HG03575 (cell line): Measurements from ENCODE around the gene DNAJB13.
"Not testable (repeated sequence)": the region's sequence is repeated elsewhere in the genome, so short reads cannot be mapped to it uniquely, and the experiment has no call there.

Experiments used
- ATAC-seq: cut with Tn5 transposase; IDR thresholded peaks from one replicate; pipeline ENCODE4 v1.9.1; 2021; ENCODE audit not compliant: unreplicated experiment, insufficient number of reproducible peaks, low FRiP score; ENCODE audit errors: extremely low read depth

The DNAJB13 gene

DNA sequence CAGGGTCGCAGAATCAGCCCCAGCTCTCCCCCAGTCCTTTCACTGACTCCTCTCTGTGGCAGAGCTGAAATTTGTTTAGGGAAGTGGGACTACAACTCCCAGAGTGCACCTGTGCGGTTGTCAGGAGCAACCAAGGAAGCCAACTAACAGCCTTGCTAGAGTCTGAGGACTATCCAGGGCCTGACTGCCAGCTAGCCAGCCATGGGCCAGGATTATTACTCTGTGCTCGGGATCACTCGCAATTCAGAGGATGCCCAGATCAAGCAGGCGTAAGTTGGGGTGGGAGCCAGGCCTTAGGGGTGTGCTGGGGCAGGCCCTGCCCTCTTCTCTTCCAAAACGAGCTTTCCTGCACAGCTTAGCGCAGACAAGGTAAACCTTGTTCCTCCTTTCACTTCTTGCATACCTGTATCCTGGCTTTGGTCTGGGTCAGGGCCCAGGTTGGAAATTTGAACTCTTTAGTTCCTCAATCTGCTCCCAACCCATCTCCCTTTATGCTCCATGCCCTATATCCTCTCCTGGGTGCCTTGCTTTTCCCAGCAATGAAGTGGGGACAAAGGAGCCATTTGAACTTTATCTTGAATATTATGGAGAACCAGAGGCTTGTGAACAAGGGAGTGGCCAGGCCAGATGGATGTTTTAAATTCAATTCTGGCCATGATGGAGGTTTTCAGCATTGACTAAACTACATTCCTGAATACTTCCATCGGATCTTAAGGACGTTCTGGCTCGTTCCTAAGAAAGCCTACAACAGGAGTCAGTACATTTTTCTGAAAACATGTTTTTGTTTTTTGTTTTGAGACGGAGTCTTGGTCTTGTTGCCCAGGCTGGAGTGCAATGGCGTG, at the start of gene DNAJB13:
DNAJB13 (plus strand) TSS at position 158 of the 842 bp plus-strand sequence; CDS start at position 202, 44 bp downstream.
- no peak for ATAC-seq

- no peak for ATAC-seq
Observed at GRCh38 chr11:73902303-73902702, 48.5 kb upstream of the DNAJB13 start.

GRCh38 chr11:73907191-73907590, 43.6 kb upstream of the DNAJB13 start:
- ATAC-seq: no peak

DNA sequence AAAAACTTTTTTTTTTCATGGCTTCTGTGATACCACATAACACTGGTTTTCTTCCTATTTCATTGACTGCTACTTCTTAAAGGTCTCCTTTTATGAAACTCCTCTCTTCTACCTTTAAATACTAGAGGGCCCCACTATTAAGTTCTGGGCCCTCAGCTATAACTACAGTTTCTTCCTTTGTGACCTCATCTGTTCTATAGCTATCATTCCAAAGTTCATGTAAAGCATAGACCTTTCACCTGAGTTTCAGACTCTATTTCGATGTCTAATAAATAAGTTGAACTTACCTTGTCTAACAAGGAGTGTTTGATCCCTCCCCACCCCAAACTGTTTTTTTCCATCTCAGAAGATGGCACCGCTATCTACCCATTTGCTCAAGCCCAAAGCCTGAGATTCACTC, 38.8 kb upstream of the DNAJB13 start:
- ATAC-seq: no peak

DNA sequence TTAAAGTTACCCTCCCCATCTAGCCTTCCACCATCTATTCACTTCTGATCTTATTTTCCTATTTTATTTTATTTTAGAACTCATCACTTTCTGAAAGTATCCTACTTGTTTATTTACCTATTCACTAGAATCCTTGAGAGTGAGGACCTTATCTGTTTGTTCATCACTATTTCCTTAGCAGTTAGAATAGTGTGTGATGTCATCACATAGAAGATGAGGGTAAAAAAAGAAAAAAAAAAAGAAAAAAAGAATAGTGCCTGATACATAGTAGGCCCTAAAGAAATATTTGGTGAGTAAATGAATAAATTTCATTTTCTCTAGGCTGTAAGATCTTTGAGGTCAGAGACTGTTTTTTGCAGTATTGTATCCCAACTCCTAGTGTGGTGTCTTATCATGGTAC, 37.4 kb upstream of the DNAJB13 start:
- no peak for ATAC-seq

- no peak for ATAC-seq
Observed at GRCh38 chr11:73914284-73914683, 36.5 kb upstream of the DNAJB13 start.

- no peak for ATAC-seq
Observed at GRCh38 chr11:73916435-73916834, 34.4 kb upstream of the DNAJB13 start.

DNA sequence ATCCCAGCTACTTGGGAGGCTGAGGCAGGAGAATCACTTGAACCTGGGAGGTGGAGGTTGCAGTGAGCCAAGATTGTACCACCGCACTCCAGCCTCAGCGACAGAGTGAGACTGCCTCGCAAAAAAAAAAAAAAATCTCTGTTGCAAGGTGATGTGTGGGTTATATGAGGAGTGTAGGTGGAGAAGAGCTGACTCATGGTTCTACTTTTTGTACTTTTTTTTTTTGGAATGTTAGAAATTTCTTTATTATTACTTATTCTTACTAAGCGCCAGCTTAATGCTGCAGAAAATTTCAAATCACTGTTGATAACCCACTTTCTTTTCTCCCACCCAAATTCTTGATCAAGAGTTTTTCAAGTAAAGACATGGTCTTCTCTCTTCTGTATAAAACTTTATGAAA, 29.6 kb upstream of the DNAJB13 start:
- no peak for ATAC-seq

DNA sequence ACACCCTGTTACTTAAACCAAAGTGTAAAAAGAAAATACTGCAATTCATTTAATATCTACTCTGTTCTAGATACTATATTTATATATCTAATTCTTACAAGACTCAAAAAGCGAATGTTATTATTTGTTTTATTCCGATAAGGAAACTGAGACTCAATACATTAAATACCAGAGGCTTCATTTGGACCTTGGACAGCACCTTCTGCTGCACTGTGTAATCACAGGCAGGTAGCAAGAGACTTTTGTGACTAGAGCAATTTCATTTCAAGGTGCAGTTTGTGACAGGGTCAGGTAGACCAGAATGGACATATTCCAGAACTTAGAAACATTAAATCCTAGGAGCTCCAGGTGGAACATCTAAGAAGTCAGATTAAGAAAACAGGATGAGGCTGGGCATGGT, 21.4 kb upstream of the DNAJB13 start:
- no peak for ATAC-seq

- ATAC-seq: no peak
Observed at GRCh38 chr11:73931039-73931645, 19.7 kb upstream of the DNAJB13 start.

DNA sequence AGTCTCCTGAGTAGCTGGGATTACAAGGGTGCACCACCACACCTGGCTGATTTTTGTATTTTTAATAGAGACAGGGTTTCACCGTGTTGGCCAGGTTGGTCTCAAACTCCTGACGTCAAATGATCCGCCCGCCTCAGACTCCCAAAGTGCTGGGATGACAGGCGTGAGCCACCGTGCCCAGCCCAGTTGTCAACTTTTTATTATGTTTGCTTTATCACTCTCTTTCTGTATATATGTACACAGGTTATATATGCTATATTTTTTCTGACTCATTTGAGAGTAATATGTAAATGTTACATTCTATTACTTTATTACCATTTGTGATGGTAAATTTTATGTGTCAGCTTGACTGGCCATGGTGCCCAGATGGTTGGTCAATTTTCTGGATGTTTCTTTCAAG, 18.9 kb upstream of the DNAJB13 start:
- no peak for ATAC-seq

DNA sequence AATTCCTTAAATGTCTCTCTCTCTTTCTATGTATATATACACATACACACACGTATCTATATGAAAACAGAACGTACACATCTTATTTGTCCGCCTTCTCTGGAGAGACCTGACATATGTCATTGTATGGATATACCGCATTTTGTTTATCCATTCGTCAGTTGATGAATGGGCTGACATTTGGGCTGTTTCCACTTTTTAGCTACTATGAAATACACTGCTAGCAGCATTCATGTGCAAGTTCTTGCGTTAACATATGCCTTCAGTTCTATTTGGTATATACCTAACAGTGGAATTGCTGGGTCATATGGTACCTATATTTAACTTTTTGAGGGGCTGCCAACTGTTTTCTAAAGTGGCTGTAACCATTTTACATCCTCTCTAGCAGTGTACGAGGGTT, 18.0 kb upstream of the DNAJB13 start:
- ATAC-seq: no peak

- ATAC-seq: not testable (repeated sequence)
Observed at GRCh38 chr11:73936047-73936446, 14.8 kb upstream of the DNAJB13 start.

DNA sequence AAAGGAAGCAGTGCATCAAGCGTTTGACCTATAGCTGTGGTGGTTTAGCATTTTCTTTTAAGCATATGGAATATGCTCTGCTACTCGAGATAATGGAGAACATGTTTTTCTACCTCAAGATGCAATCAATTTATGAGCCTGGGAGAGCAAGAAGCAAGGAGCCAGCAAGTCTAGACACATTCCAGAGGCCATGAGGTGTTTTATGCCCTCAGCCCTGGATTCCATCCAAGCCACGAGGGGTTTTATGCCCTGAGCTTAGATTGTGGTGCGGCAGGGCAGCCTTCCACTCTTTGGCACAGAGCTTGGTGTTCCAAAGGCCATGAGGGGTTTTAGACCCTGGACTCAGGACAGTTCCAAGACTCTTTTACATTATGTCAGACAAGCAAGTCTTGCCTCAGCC, 11.7 kb upstream of the DNAJB13 start:
- no peak for ATAC-seq

- ATAC-seq: no peak
Observed at GRCh38 chr11:73940801-73941570, 9.8 kb upstream of the DNAJB13 start.

GRCh38 chr11:73942010-73942409, 8.8 kb upstream of the DNAJB13 start:
- ATAC-seq: no peak

DNA sequence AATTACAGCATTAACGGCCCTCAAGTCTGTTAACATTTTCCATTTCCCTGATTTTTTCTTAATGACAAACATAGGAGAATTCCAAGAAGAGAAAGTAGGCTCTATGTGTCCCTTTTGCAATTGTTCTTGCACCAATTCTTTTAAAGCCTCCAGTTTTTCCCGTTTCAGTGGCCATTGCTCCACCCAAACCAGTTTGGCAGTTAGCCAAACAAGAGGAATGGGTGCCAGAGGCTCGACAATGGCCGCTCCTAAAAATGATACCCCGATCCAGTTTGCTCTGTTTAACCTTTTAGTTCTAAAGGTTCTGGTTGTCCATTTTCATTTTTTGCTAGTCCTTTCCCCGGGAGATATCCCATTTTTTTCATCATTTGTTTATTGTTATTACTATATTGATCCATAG, 6.7 kb upstream of the DNAJB13 start:
- ATAC-seq: no peak

- ATAC-seq: no peak
Observed at GRCh38 chr11:73944901-73945300, 5.9 kb upstream of the DNAJB13 start.

DNA sequence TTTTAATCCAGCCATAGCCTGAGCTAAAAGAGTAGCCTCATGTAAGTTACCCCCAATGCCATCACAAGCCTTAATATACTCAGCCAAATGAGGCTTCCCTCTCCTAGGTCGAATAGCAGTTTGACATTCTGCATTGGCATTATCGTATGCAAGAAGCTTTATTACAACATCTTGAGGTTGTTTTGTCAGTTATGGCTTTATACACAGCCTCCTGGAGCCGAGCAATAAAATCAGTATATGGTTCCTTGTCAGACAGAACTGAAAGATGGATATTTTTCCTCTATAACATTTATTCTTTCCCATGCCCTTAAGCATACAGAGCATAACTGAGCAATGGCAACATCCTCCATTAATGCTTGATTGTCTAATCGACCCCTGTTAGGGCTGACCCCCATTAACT, 5.4 kb upstream of the DNAJB13 start:
- no peak for ATAC-seq
